ENCODE measurements around the gene OPN4.

DNA sequence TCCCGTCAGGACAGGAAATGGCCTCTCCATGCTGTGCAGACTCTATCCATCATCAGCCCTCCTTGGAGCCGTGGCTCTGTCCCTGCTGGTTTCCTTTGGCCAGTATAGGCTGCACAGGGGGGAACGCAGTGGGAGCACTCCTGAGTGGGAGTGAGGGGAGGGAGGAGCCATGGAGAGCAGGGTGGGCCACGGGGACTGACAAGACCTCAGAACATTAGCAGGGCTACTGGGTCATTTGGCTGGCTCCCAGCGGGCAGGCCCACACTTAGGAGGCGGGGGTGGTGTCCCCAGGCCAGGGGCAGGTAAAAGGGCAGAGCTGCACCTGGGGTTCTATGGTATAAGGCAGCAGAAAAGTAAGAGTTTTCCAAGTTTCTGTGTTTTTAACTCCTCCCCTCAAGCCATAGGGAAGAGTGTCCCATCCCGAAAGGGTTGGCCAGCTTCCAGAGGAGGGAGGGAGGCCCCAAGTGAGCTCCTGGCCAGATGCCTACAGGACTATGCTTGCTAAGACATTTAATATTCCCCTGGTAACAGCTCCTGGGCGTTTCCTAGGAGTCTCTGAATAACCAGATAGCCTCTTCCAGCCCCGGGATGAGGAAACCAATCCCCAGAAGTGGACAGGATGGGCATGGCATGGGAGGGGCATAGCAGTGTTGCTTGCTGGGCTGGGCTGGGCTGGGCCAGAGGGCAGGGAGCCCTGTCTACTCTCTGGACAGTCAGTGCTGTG is 5.5 kb upstream of the OPN4 start:
- TF ChIP-seq, protein P1, sequence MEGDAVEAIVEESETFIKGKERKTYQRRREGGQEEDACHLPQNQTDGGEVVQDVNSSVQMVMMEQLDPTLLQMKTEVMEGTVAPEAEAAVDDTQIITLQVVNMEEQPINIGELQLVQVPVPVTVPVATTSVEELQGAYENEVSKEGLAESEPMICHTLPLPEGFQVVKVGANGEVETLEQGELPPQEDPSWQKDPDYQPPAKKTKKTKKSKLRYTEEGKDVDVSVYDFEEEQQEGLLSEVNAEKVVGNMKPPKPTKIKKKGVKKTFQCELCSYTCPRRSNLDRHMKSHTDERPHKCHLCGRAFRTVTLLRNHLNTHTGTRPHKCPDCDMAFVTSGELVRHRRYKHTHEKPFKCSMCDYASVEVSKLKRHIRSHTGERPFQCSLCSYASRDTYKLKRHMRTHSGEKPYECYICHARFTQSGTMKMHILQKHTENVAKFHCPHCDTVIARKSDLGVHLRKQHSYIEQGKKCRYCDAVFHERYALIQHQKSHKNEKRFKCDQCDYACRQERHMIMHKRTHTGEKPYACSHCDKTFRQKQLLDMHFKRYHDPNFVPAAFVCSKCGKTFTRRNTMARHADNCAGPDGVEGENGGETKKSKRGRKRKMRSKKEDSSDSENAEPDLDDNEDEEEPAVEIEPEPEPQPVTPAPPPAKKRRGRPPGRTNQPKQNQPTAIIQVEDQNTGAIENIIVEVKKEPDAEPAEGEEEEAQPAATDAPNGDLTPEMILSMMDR (IDR thresholded peaks at IDR 0.05; ENCODE audit: insufficient read depth, low read length, poor library complexity, severe bottlenecking), result no peak
- no peak for TF ChIP-seq EZH2phosphoT487 (conservative IDR thresholded peaks at IDR 0.05; ENCODE audit: low read length)
